ENCODE measurements around the gene CLASP1.

CLASP1 gene

GRCh38 chr2:121350402-121350775 is 298.9 kb downstream of the CLASP1 start:
- in situ Hi-C loops (cut with MboI; ENCODE audit: low pct_unique_long_range_greater_than_20kb, low sequenced_read_pairs, unreplicated experiment), result no loop called here
- no peak for DNase-seq (ENCODE audit: low spot score)
- no peak for TF ChIP-seq CTCF (IDR thresholded peaks at IDR 0.05; ENCODE audit: extremely low read depth, insufficient read depth, missing control alignments)

- in situ Hi-C loops (cut with MboI; ENCODE audit: low pct_unique_long_range_greater_than_20kb, low sequenced_read_pairs, unreplicated experiment), result loop anchor here (25.0 kb wide), 1 partner anchor 263 kb away; no protein-coding TSS in a partner anchor
- no peak for TF ChIP-seq CTCF (IDR thresholded peaks at IDR 0.05; ENCODE audit: extremely low read depth, insufficient read depth, missing control alignments)
- DNase-seq (ENCODE audit: low spot score), result no peak
These were observed 299.4 kb downstream of the CLASP1 start for GRCh38 chr2:121349721-121350401.

GRCh38 chr2:121348128-121348740 is 301.0 kb downstream of the CLASP1 start:
- DNase-seq (ENCODE audit: low spot score), result no peak
- in situ Hi-C loops (cut with MboI; ENCODE audit: low pct_unique_long_range_greater_than_20kb, low sequenced_read_pairs, unreplicated experiment), result loop anchor here (25.0 kb wide), 1 partner anchor 261 kb away; no protein-coding TSS in a partner anchor
- no peak for TF ChIP-seq CTCF (IDR thresholded peaks at IDR 0.05; ENCODE audit: extremely low read depth, insufficient read depth, missing control alignments)

GRCh38 chr2:121346859-121347258 is 302.4 kb downstream of the CLASP1 start:
- no peak for TF ChIP-seq CTCF (IDR thresholded peaks at IDR 0.05; ENCODE audit: extremely low read depth, insufficient read depth, missing control alignments)
- in situ Hi-C loops (cut with MboI; ENCODE audit: low pct_unique_long_range_greater_than_20kb, low sequenced_read_pairs, unreplicated experiment), result loop anchor here (25.0 kb wide), 1 partner anchor 260 kb away; no protein-coding TSS in a partner anchor
- no peak for DNase-seq (ENCODE audit: low spot score)

- no peak for DNase-seq (ENCODE audit: low spot score)
- in situ Hi-C loops (cut with MboI; ENCODE audit: low pct_unique_long_range_greater_than_20kb, low sequenced_read_pairs, unreplicated experiment), result loop anchor here (25.0 kb wide), 1 partner anchor 259 kb away; no protein-coding TSS in a partner anchor
- TF ChIP-seq CTCF (IDR thresholded peaks at IDR 0.05; ENCODE audit: extremely low read depth, insufficient read depth, missing control alignments), result no peak
These were observed 302.9 kb downstream of the CLASP1 start for GRCh38 chr2:121346407-121346806.

- TF ChIP-seq CTCF (IDR thresholded peaks at IDR 0.05; ENCODE audit: extremely low read depth, insufficient read depth, missing control alignments), result no peak
- in situ Hi-C loops (cut with MboI; ENCODE audit: low pct_unique_long_range_greater_than_20kb, low sequenced_read_pairs, unreplicated experiment), result loop anchor here (25.0 kb wide), 1 partner anchor 259 kb away; no protein-coding TSS in a partner anchor
- DNase-seq (ENCODE audit: low spot score), result no peak
These were observed 303.4 kb downstream of the CLASP1 start for GRCh38 chr2:121345887-121346286.
